DMS53 (cell line): ENCODE results near the gene SOX10.
"Not testable (repeated sequence)": the region's sequence is repeated elsewhere in the genome, so short reads cannot be mapped to it uniquely, and the experiment has no call there.

Source experiments
- DNase-seq: peaks from one replicate; lab custom pipeline; 2025; lab: John Stamatoyannopoulos, UW

SOX10 gene

DNA sequence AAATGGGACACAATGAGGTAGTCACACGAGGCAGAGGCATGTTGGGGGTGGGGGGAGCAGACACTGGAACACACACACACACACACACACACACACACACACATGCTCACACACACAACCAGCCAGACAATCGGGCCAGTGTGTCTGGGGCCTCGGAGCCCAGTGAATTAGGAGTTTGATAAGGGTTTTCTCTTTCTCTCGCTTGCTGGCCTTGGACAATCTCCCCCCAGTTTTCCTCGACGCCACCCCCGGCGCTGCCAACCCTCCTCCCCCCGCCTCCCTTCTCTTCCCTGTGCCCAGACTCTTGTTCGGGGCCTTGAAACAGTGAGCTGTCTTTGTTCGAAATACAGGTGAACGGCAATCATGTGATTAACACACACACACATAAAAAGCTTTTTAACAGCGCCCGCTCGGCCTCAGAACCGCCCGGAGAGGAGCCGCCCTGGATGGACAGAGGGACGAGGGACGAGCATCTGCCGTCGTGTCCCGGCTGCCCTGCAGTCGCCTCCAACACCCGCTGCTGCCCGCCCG is 1.5 kb upstream of the SOX10 start:
- DNase-seq = no peak

- no peak for DNase-seq
Observed at GRCh38 chr22:37985050-37985585, 763 bp upstream of the SOX10 start.

GRCh38 chr22:37982938-37983859 is 1.2 kb downstream of the SOX10 start:
- no peak for DNase-seq

DNA sequence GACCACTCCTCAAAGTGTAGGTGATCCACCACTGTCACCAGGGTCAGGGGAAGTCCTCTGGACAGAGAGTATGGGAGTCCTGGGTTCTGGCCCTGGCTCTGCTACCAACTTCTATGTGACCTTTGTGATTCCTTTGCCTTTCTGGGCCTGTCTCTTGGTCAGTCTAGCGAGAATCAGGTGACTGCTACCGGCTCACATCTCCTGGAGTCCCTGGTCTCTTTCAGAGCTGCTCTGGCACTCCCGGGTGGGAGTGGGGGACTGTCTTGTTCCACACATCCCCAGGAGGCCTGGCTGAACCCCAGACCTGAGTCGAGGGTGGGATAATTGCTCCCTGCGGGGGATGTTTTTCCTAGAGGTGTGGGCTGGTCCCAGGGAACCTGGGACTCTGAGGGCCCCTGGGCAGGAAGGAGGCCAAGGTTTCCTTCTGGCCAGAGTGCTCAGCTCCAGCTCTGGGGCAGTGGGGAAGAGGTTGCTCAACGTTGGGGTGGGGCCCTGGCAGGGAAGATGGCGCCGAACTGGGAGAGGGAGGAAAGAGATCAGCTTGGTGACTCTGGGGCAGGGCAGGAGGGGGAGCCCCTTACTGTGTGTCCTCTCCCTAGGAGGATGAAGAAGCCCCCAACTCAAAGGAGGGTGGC is 2.1 kb downstream of the SOX10 start:
- no peak for DNase-seq

- no peak for DNase-seq
Observed at GRCh38 chr22:37981282-37982011, 2.9 kb downstream of the SOX10 start.

DNA sequence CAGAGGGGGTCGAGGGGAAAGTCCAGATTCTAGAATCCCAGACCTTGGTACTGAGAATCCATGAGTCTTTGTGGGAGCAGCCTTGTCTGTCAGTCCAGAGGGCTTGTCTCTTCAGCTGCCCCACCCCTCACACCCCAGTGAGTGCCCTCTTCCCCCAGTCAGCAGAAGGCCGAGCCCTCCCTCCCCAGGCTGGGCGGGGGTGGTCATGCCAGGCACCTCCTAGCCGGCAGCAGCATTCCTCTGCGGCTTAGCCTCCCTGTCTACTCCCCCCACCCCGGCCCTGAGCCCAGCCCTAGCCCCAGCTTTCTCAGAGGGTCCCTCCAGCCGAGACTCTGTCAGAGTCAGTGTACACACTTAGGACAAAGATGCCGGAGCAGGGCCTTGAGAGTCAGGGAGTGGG is 4.6 kb downstream of the SOX10 start:
- DNase-seq = no peak

DNA sequence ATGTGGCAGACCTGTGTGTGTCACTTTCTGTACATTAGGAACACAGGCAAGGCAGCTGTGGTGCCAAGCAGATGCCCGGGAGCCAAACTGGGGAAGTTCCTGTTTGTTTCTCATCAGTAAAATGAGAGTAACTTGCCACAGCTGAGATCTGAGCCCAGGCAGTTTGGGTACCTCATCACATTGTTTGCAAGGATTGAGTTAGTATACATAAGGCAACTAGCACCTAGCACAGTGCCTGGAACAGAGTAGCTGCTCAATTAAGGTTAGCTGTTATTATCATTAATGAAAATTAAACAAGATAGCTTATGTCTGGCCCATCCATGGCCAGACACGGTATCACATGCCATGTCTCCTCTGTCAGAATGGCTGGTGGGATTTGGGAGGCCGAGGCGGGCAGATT is 7.8 kb downstream of the SOX10 start:
- DNase-seq = no peak

GRCh38 chr22:37976022-37976421 is 8.3 kb downstream of the SOX10 start:
- DNase-seq = not testable (repeated sequence)

GRCh38 chr22:37975153-37975552 is 9.2 kb downstream of the SOX10 start:
- DNase-seq = no peak

GRCh38 chr22:37973271-37974170 is 10.8 kb downstream of the SOX10 start:
- no peak for DNase-seq

GRCh38 chr22:37972527-37972926 is 11.8 kb downstream of the SOX10 start:
- no peak for DNase-seq

GRCh38 chr22:37971475-37972434 is 12.6 kb downstream of the SOX10 start:
- no peak for DNase-seq

GRCh38 chr22:37970864-37971263 is 13.5 kb downstream of the SOX10 start:
- DNase-seq = no peak

DNA sequence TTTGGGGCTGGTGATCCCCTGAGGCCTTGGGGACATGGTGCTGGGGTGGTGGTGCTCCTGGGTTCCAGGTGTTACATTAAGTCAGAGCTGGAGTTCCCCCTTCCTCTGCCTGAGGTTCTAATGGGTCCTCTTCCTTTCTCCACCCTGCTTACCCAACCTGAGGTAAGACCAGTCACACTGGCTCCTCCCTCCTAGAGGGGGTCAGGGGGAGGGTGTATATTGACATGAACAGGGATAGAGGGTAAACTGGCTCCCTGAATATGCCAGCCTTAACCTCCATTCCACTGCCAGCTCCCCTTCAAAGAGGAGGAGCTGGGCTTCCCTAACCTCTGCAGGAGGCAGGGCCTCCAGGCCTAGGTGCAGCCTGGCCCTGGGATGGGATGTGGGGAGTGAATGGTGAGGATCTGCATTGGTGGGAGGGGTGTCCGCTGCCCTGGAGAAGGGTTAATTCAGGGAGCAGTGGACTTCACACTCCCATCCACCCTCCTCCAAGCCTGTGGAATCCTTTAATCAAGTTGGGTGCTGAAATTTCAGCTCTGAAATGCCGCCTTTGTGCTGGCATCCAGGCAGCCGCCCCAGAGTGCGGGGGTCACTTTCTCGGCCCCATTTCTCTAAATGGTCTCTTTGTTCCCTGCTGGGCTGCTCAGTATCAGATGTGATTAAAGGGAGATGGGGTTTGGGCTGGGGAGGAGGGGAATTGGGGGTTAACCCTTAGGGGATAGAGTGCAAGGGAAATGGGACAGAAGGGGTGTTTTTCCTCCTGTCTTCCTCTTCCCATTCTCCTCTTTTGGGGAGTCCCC is 15.7 kb downstream of the SOX10 start:
- no peak for DNase-seq

DNA sequence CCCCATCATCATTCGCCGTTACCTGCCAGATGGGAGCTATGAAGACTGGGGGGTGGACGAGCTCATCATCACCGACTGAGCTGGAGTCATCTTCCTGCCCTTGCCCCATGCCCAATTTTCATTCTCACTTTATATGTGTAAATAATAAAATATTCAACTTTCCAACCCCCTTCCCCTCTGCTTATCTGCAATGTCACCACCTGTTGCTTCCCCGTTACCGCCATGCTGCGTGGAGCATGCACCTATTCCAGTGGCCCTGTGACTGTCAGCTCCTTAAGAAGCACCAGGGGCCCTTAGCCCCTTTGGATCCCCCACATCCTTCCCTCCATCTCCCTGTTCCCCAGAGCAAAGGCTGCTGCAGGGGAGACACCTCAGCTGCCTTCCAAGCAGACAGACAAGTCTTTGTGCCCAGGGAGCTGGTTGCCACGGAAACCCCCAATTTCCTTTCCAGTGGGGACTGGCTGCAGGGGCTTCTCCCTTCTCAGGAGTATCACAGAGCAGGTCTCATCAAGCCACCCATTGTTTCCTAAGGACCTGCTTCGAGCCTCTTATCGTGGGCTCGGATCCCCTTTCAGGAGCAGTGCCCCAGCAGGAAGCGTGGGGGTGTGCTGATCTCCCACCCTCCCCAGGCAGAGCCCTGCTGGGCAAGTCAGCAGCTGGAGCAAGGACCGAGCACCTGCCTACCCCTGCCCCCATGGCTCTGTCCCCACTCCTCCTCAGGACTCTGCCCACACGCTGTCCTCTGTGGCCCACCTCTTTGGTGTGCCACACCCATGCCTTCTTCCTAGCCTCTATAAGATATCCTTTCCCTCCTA is 16.5 kb downstream of the SOX10 start:
- no peak for DNase-seq

DNA sequence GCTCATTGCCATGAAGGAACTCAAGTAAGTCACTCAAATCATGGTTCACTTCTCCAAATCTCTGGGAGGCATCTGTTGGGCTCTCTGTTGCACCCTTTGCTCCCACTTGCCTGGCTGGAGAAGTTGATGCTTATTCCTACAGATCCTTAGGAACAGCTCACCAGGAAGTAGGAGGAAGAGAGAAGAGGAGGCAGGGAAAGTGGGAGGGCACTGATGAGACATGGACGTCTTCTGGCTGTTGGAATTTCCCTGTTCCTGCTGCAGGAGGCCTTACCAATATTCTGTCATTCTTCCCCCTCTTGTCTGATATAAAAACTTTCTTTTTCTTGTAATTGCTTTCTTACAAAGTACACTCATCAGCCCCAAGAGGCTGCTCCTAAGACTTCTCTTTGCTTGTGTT is 17.2 kb downstream of the SOX10 start:
- no peak for DNase-seq

DNA sequence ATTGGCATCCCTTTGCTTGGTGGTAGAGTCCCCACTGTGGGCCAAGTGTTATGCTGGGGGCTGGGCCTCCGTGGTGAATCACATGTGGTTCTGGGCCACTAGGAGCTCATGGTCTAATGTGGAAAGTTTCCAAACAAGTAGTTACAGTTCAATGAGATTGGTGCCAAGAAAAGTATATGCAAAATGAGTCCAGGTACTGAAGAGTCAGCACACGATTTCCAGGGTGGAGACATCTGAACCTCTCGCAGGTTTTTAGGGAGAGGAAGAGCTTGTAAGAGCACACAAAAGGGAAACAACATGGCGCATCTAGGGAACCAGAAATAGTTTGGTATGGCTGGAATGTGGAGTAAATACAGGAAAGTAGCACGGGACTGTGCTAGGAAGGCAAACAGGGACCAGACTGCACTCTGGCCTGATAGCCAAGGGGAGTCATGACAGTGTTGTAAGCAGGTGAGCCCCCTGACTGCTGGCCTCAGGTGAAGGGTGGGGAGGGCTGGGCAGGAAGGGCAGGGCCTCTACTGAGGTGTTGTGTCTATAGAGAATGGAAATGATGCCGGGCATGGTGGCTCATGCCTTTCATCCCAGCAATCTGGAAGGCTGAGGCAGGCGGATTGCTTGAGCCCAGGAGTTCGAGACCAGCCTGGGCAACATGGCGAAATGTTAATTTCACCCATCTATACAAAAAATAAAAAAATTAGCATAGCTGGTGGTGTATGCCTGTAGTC is 18.3 kb downstream of the SOX10 start:
- DNase-seq = no peak

GRCh38 chr22:37961062-37961461 is 23.3 kb downstream of the SOX10 start:
- DNase-seq = no peak
